Measurements from ENCODE around the gene GALNT14. TPM values are rescaled to one million over a fixed set of nuclear protein-coding genes. Genes with fewer than 3 reads are reported as not detected.

Gene GALNT14
- total and polyA plus RNA-seq, 9 of the 15 experiments (the other 6 are each of a cell fraction or from before 2014, with no cell fraction given), result 0.11 TPM; not detected in 8

DNA sequence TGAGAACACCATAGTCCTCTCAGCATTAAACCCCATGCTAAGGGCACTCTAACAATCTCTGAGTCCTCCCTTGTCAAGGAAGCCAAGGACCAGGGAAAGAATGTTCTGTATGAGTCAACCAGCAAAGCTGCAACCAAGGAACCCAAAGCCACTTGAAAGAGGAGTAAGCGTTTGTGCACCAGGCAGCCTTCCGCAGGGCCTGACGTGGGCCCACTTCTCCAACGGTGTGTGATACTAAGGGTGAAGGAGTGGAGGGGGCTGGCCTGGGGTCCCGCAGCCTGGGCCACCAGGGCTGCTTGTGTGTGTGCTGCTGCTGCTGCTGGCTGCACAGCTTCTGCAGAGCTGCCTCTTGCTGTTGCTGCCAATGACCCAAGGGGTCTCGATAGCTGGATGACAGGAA, 30.1 kb upstream of the GALNT14 start:
- Histone ChIP-seq H3K4me2 (ENCODE audit: insufficient read depth, low read length) (no peak overlapping the region), H3K9ac (ENCODE audit: insufficient read depth in 1 of 2, low read depth in 2 of 2, low read length in 2 of 2) (no peak overlapping the region), H2AFZ (ENCODE audit: low read depth, low read length) (no peak overlapping the region), H3K9me3 (replicated peaks; ENCODE audit: control insufficient read depth, insufficient read depth, low read depth, low read length) (no peaks in the 10 kb centered on the region), H3K27me3 (ENCODE audit: control insufficient read depth in 2 of 2, insufficient read depth in 2 of 2, low read length in 2 of 2) (0 out of 5 replicates have a peak, but pooled peaks cover 0 to 3% of the 10 kb centered on the region in 2 experiments), H3K79me2 (ENCODE audit: control insufficient read depth, insufficient read depth, low read length) (no peaks in the 10 kb centered on the region), H3K36me3 (ENCODE audit: control insufficient read depth, insufficient read depth, low read length) (no peaks in the 10 kb centered on the region), H3K9me1 (ENCODE audit: control insufficient read depth, insufficient read depth, low read length) (no peaks in the 10 kb centered on the region), H4K20me1 (replicated peaks; ENCODE audit: control insufficient read depth, insufficient read depth, low read length) (peaks cover 3% of the 10 kb centered on the region; the same call in 1 of the 2 replicates), H3K27ac (ENCODE audit: extremely low read depth, low read depth, low read length) (no peak overlapping the region), H3K4me3 (no peak overlapping the region), H3K4me1 (replicated peaks in 1 of 2; ENCODE audit: control insufficient read depth in 2 of 2, insufficient read depth in 2 of 2, low read length in 2 of 2) (no peaks in the 10 kb centered on the region)
- no TSS peak for BruUV-seq (replicated peaks)
- FAIRE-seq (no peak), ATAC-seq (no peak), DNase-seq (ENCODE audit: extremely low read depth in 1 of 4, low spot score in 3 of 4) (no peak)
- intact Hi-C loops (cut with micrococcal nuclease), result no loop called here
- ChIA-PET CTCF (ENCODE audit: low intra/inter-chr PET ratio) (no interaction called here), POLR2A (interaction anchor here (0.5 kb wide), 1 partner anchor 180 kb away, joined by 3 read pairs; no protein-coding TSS in a partner anchor)
- WGBS (ENCODE audit: insufficient coverage, low coverage, missing lambda C conversion rate), result 2% methylated on average over 6 of the region's 6 CpGs
- in situ Hi-C loops (cut with MboI), result loop anchor here (10.0 to 25.0 kb wide), 2 partner anchors 453 to 1006 kb away; no protein-coding TSS in a partner anchor
- no peak for TF ChIP-seq TFAM (CRISPR knock-in tag; conservative IDR thresholded peaks at IDR 0.05)
- TF ChIP-seq, protein P1, sequence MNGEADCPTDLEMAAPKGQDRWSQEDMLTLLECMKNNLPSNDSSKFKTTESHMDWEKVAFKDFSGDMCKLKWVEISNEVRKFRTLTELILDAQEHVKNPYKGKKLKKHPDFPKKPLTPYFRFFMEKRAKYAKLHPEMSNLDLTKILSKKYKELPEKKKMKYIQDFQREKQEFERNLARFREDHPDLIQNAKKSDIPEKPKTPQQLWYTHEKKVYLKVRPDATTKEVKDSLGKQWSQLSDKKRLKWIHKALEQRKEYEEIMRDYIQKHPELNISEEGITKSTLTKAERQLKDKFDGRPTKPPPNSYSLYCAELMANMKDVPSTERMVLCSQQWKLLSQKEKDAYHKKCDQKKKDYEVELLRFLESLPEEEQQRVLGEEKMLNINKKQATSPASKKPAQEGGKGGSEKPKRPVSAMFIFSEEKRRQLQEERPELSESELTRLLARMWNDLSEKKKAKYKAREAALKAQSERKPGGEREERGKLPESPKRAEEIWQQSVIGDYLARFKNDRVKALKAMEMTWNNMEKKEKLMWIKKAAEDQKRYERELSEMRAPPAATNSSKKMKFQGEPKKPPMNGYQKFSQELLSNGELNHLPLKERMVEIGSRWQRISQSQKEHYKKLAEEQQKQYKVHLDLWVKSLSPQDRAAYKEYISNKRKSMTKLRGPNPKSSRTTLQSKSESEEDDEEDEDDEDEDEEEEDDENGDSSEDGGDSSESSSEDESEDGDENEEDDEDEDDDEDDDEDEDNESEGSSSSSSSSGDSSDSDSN (IDR thresholded peaks at IDR 0.05; ENCODE audit: borderline replicate concordance in 1 of 2, low read depth in 2 of 2, low read length in 2 of 2), result no peak
- TF ChIP-seq FOXK1 (CRISPR knock-in tag; IDR thresholded peaks at IDR 0.05; ENCODE audit: borderline replicate concordance), result no peak
- TF ChIP-seq MYC (IDR thresholded peaks at IDR 0.05; ENCODE audit: low read depth, low read length), result no peak
- no peak for TF ChIP-seq MYC (CRISPR knock-in tag; IDR thresholded peaks at IDR 0.05; ENCODE audit: borderline replicate concordance, low read depth)
- TF ChIP-seq NFIX (CRISPR knock-in tag; IDR thresholded peaks at IDR 0.05; ENCODE audit: low read depth), result no peak
- no peak for TF ChIP-seq ILK (tag; IDR thresholded peaks at IDR 0.05; ENCODE audit: borderline replicate concordance, low read depth)
- TF ChIP-seq RBM15 (IDR thresholded peaks at IDR 0.05; ENCODE audit: insufficient read depth, low read length), result no peak
- TF ChIP-seq POU5F1 (IDR thresholded peaks at IDR 0.05; ENCODE audit: borderline replicate concordance, low read depth, low read length, partially characterized antibody), result no peak
- no peak for TF ChIP-seq SMC3 (conservative IDR thresholded peaks at IDR 0.05; ENCODE audit: insufficient read depth, low read depth, low read length)
- TF ChIP-seq RBM34 (IDR thresholded peaks at IDR 0.05; ENCODE audit: borderline replicate concordance, insufficient read depth, low read length), result no peak
- TF ChIP-seq RBBP5 (IDR thresholded peaks at IDR 0.05; ENCODE audit: borderline replicate concordance, insufficient read depth, low read length, poor library complexity, severe bottlenecking), result no peak
- TF ChIP-seq SMARCB1 (IDR thresholded peaks at IDR 0.05; ENCODE audit: insufficient read length, low read depth), result no peak
- no peak for TF ChIP-seq KLF13 (tag; IDR thresholded peaks at IDR 0.05; ENCODE audit: borderline replicate concordance, low read depth)
- no peak for TF ChIP-seq BCL6 (CRISPR knock-in tag; IDR thresholded peaks at IDR 0.05)
- no peak for TF ChIP-seq XRCC4 (IDR thresholded peaks at IDR 0.05; ENCODE audit: extremely low read depth, insufficient read depth, insufficient read length)
- TF ChIP-seq HNRNPK (IDR thresholded peaks at IDR 0.05; ENCODE audit: low read depth, low read length, poor library complexity, severe bottlenecking), result no peak
- TF ChIP-seq, protein P2, sequence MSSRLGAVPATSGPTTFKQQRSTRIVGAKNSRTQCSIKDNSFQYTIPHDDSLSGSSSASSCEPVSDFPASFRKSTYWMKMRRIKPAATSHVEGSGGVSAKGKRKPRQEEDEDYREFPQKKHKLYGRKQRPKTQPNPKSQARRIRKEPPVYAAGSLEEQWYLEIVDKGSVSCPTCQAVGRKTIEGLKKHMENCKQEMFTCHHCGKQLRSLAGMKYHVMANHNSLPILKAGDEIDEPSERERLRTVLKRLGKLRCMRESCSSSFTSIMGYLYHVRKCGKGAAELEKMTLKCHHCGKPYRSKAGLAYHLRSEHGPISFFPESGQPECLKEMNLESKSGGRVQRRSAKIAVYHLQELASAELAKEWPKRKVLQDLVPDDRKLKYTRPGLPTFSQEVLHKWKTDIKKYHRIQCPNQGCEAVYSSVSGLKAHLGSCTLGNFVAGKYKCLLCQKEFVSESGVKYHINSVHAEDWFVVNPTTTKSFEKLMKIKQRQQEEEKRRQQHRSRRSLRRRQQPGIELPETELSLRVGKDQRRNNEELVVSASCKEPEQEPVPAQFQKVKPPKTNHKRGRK (tag; IDR thresholded peaks at IDR 0.05), result no peak
